ENCODE measurements around the gene MIA2. TPM values are rescaled to one million over a fixed set of nuclear protein-coding genes. Genes with fewer than 3 reads are reported as not detected.

Gene MIA2
- total RNA-seq, 2 donors from 2014 or later: 43.6 to 46.8 TPM

- intact Hi-C loops (cut with DNase I): no loop called here
- DNase-seq (no peak), ATAC-seq (no peak)
- H3K27ac ChIP-seq: no peak overlapping the region
- H3K9me3 ChIP-seq: no peaks in the 10 kb centered on the region
- no peaks in the 10 kb centered on the region for H3K4me1 ChIP-seq
- no peak overlapping the region for H3K4me3 ChIP-seq
- no peaks in the 10 kb centered on the region for H3K27me3 ChIP-seq
- TF ChIP-seq CTCF (IDR thresholded peaks at IDR 0.05): no peak
- TF ChIP-seq POLR2A (IDR thresholded peaks at IDR 0.05): no peak
- 69 to 89% methylated on average over 2 of the region's 2 CpGs for WGBS, 2 donors
- H3K36me3 ChIP-seq (replicated peaks in 1 of 2; ENCODE audit: insufficient read depth in 1 of 2, low read depth in 2 of 2): no peaks in the 10 kb centered on the region
Observed at GRCh38 chr14:39369029-39369428, 135.3 kb downstream of the MIA2 start.

GRCh38 chr14:39370415-39370814 is 136.7 kb downstream of the MIA2 start:
- TF ChIP-seq POLR2A (IDR thresholded peaks at IDR 0.05) (no peak), CTCF (IDR thresholded peaks at IDR 0.05) (no peak)
- H3K4me3 ChIP-seq: no peak overlapping the region
- DNase-seq: no peak
- H3K36me3 ChIP-seq (replicated peaks in 1 of 2; ENCODE audit: insufficient read depth in 1 of 2, low read depth in 2 of 2): no peaks in the 10 kb centered on the region
- intact Hi-C loops (cut with DNase I): no loop called here
- 67 to 76% methylated on average over 9 to 12 of the region's 12 CpGs for WGBS, 2 donors
- no peak overlapping the region for H3K27ac ChIP-seq
- ATAC-seq: no peak
- no peaks in the 10 kb centered on the region for H3K27me3 ChIP-seq
- peaks cover 3% of the 10 kb centered on the region for H3K4me1 ChIP-seq
- H3K9me3 ChIP-seq: no peaks in the 10 kb centered on the region

- no peak overlapping the region for H3K4me3 ChIP-seq
- ATAC-seq (no peak), DNase-seq (no peak)
- no peaks in the 10 kb centered on the region for H3K9me3 ChIP-seq
- TF ChIP-seq CTCF (IDR thresholded peaks at IDR 0.05) (no peak), POLR2A (IDR thresholded peaks at IDR 0.05) (no peak)
- H3K27ac ChIP-seq: no peak overlapping the region
- peaks cover 4% of the 10 kb centered on the region for H3K4me1 ChIP-seq
- intact Hi-C loops (cut with DNase I): no loop called here
- WGBS, 2 donors: 92 to 96% methylated on average over 1 of the region's 1 CpG
- H3K36me3 ChIP-seq (replicated peaks in 1 of 2; ENCODE audit: insufficient read depth in 1 of 2, low read depth in 2 of 2): no peaks in the 10 kb centered on the region
- no peaks in the 10 kb centered on the region for H3K27me3 ChIP-seq
Observed at GRCh38 chr14:39372656-39373055, 138.9 kb downstream of the MIA2 start.

GRCh38 chr14:39374851-39375250 is 141.1 kb downstream of the MIA2 start:
- H3K27ac ChIP-seq: no peak overlapping the region
- ATAC-seq: no peak
- intact Hi-C loops (cut with DNase I): no loop called here

More at GRCh38 chr14:39374851-39375250, 141.1 kb downstream of the MIA2 start:
- Histone ChIP-seq H3K9me3 (no peaks in the 10 kb centered on the region), H3K27me3 (no peaks in the 10 kb centered on the region), H3K4me3 (no peak overlapping the region), H3K4me1 (peaks cover 4% of the 10 kb centered on the region), H3K36me3 (replicated peaks in 1 of 2; ENCODE audit: insufficient read depth in 1 of 2, low read depth in 2 of 2) (no peaks in the 10 kb centered on the region)
- no peak for DNase-seq
- TF ChIP-seq POLR2A (IDR thresholded peaks at IDR 0.05) (no peak), CTCF (IDR thresholded peaks at IDR 0.05) (no peak)

Data from body of pancreas (tissue), 4 donors.